ENCODE data around the gene BRD2.

BRD2 gene

GRCh38 chr6:33017018-33017417 lies 48.6 kb downstream of the BRD2 start:
- H3K4me1 ChIP-seq (ENCODE audit: control insufficient read depth in 1 of 2, insufficient read depth in 1 of 2, low read depth in 1 of 2, low read length in 1 of 2): peaks cover 11 to 16% of the 10 kb centered on the region in 2 experiments
- H3K4me3 ChIP-seq (ENCODE audit: low read depth in 1 of 2, low read length in 1 of 2): no peak overlapping the region
- peaks cover 13% of the 10 kb centered on the region for H3K27me3 ChIP-seq
- H3K9me3 ChIP-seq: no peaks in the 10 kb centered on the region
- H3K36me3 ChIP-seq: no peaks in the 10 kb centered on the region
- H3K27ac ChIP-seq: no peak overlapping the region
- no peak for TF ChIP-seq CTCF (IDR thresholded peaks at IDR 0.05)

- H3K4me1 ChIP-seq (ENCODE audit: control insufficient read depth in 1 of 2, insufficient read depth in 1 of 2, low read depth in 1 of 2, low read length in 1 of 2): peaks cover 11 to 16% of the 10 kb centered on the region in 2 experiments
- no peak for TF ChIP-seq CTCF (IDR thresholded peaks at IDR 0.05)
- no peaks in the 10 kb centered on the region for H3K36me3 ChIP-seq
- peaks cover 13% of the 10 kb centered on the region for H3K27me3 ChIP-seq
- H3K4me3 ChIP-seq (ENCODE audit: low read depth in 1 of 2, low read length in 1 of 2): no peak overlapping the region
- no peaks in the 10 kb centered on the region for H3K9me3 ChIP-seq
- peak overlapping the region; percentile 65 for H3K27ac ChIP-seq
Measured at GRCh38 chr6:33017694-33018353, 49.4 kb downstream of the BRD2 start.

GRCh38 chr6:33018418-33018817 lies 50.0 kb downstream of the BRD2 start:
- peaks cover 11 to 16% of the 10 kb centered on the region in 2 experiments for H3K4me1 ChIP-seq (ENCODE audit: control insufficient read depth in 1 of 2, insufficient read depth in 1 of 2, low read depth in 1 of 2, low read length in 1 of 2)
- no peak for TF ChIP-seq CTCF (IDR thresholded peaks at IDR 0.05)
- H3K27me3 ChIP-seq: peaks cover 8% of the 10 kb centered on the region
- no peaks in the 10 kb centered on the region for H3K36me3 ChIP-seq
- H3K27ac ChIP-seq: peak overlapping the region; percentile 65
- H3K4me3 ChIP-seq (ENCODE audit: low read depth in 1 of 2, low read length in 1 of 2): no peak overlapping the region
- no peaks in the 10 kb centered on the region for H3K9me3 ChIP-seq

GRCh38 chr6:33018904-33019303 lies 50.5 kb downstream of the BRD2 start:
- Histone ChIP-seq H3K36me3 (no peaks in the 10 kb centered on the region), H3K27me3 (peaks cover 4% of the 10 kb centered on the region), H3K9me3 (no peaks in the 10 kb centered on the region), H3K4me3 (ENCODE audit: low read depth in 1 of 2, low read length in 1 of 2) (peak overlapping the region; percentile 12 to 21), H3K27ac (peak overlapping the region; percentile 65), H3K4me1 (ENCODE audit: control insufficient read depth in 1 of 2, insufficient read depth in 1 of 2, low read depth in 1 of 2, low read length in 1 of 2) (peaks cover 11 to 16% of the 10 kb centered on the region in 2 experiments)
- no peak for TF ChIP-seq CTCF (IDR thresholded peaks at IDR 0.05)

- no peak for TF ChIP-seq CTCF (IDR thresholded peaks at IDR 0.05)
- peak overlapping the region; percentile 65 for H3K27ac ChIP-seq
- H3K4me3 ChIP-seq (ENCODE audit: low read depth in 1 of 2, low read length in 1 of 2): peak overlapping the region in 1 of 2 experiments; percentile 21
- no peaks in the 10 kb centered on the region for H3K9me3 ChIP-seq
- H3K4me1 ChIP-seq (ENCODE audit: control insufficient read depth in 1 of 2, insufficient read depth in 1 of 2, low read depth in 1 of 2, low read length in 1 of 2): peaks cover 11 to 16% of the 10 kb centered on the region in 2 experiments
- no peaks in the 10 kb centered on the region for H3K36me3 ChIP-seq
- no peaks in the 10 kb centered on the region for H3K27me3 ChIP-seq
Measured at GRCh38 chr6:33019372-33019771, 51.0 kb downstream of the BRD2 start.
